A549 (cell line): ENCODE measurements around the gene GRK6. TPM values are rescaled to one million over a fixed set of nuclear protein-coding genes. Genes with fewer than 3 reads are reported as not detected.

Experiments
- ATAC-seq, 2 experiments: fragments of 200-7000 bp in 1 of 2; fragments of >200 bp in 1 of 2; cut with Nextera tagmentation in 1 of 2; cut with Tn5 transposase in 1 of 2; 3 replicates each; pipeline versions ENCODE4 v1.8.0 to v1.9.1; 2018 to 2020; ENCODE audit warnings: mild to moderate bottlenecking in 1 of 2, moderate library complexity in 1 of 2
- CTCF ChIA-PET: fragments of 300-600 bp; sonication (Branson Sonifier 250); formaldehyde crosslinking; extraction: SDS; loops from one replicate; lab custom pipeline; 2021; ENCODE audit warnings: antibody characterized with exemption, inconsistent platforms; lab: Yijun Ruan, JAX
- POLR2A ChIA-PET: fragments of 350-600 bp; formaldehyde crosslinking; extraction: SDS; loops from one replicate; lab custom pipeline; 2021; ENCODE audit warnings: antibody characterized with exemption, inconsistent platforms; lab: Yijun Ruan, JAX
- DNase-seq, 2 experiments: peaks; one replicate each; pipeline versions ENCODE4 v3.0.0 to v3.0.0-alpha.2; 2011 to 2016; ENCODE audit warnings: low read depth in 1 of 2, low spot score in 1 of 2
- FAIRE-seq: peaks from 2 replicates; lab custom pipeline; 2011; peaks lifted over from hg19 to GRCh38; lab: Jason Lieb, UNC
- H3K27ac ChIP-seq, 2 experiments: fragments of >200 bp; sonication (Bioruptor Twin); formaldehyde crosslinking; 3 replicates each; pipeline ENCODE4 v1.5.1; 2016 to 2017
- H3K4me1 ChIP-seq: fragments of >200 bp; sonication (Bioruptor Twin); formaldehyde crosslinking; 3 replicates; pipeline ENCODE4 v1.6.1; 2016
- H3K4me2 ChIP-seq: fragments of >200 bp; sonication (Bioruptor Twin); formaldehyde crosslinking; 3 replicates; pipeline ENCODE4 v1.6.1; 2016
- H3K4me3 ChIP-seq: fragments of >200 bp; sonication (Bioruptor Twin); formaldehyde crosslinking; 3 replicates; pipeline ENCODE4 v1.5.1; 2016
- H3K9me3 ChIP-seq: fragments of >200 bp; sonication (Bioruptor Twin); formaldehyde crosslinking; 3 replicates; pipeline ENCODE4 v1.6.1; 2016
- CBX8 ChIP-seq: fragments of 200-600 bp; sonication (generic); IDR thresholded peaks from 2 replicates; pipeline ENCODE4 v1.6.1; 2016
- CEBPB ChIP-seq, 2 experiments: fragments of >200 bp in 1 of 2; sonication (Bioruptor Twin) in 1 of 2; formaldehyde crosslinking in 1 of 2; IDR thresholded peaks; 2 replicates each; pipeline ENCODE4 v1.6.1; 2012 to 2016
- CHD4 ChIP-seq: fragments of 200-600 bp; sonication (generic); IDR thresholded peaks from 2 replicates; pipeline ENCODE4 v1.6.1; 2016; ENCODE audit warnings: antibody characterized with exemption, mild to moderate bottlenecking, borderline replicate concordance
- E2F6 ChIP-seq: IDR thresholded peaks from 2 replicates; pipeline ENCODE4 v1.6.1; 2012; ENCODE audit warnings: low read depth, borderline replicate concordance
- EHF ChIP-seq: fragments of 250-450 bp; sonication (Bioruptor Pico); IDR thresholded peaks from 2 replicates; pipeline ENCODE4 v1.5.0; 2020; ENCODE audit warnings: mild to moderate bottlenecking
- ELK1 ChIP-seq: fragments of 150-350 bp; IDR thresholded peaks from 2 replicates; pipeline ENCODE4 v1.6.1; 2014; ENCODE audit warnings: low read depth, mild to moderate bottlenecking, low read length
- FOSB ChIP-seq: fragments of 250-450 bp; sonication (Bioruptor Pico); IDR thresholded peaks from 2 replicates; pipeline ENCODE4 v1.5.0; 2020; ENCODE audit warnings: mild to moderate bottlenecking, moderate library complexity
- HDAC2 ChIP-seq: fragments of 200-600 bp; sonication (generic); IDR thresholded peaks from 2 replicates; pipeline ENCODE4 v1.6.1; 2016
- HES2 ChIP-seq: fragments of >200 bp; sonication (Bioruptor Twin); formaldehyde crosslinking; IDR thresholded peaks from 2 replicates; pipeline ENCODE4 v1.6.1; 2016
- KDM5A ChIP-seq: fragments of 200-600 bp; sonication (generic); IDR thresholded peaks from 2 replicates; pipeline ENCODE4 v1.6.1; 2016; ENCODE audit warnings: antibody characterized with exemption, mild to moderate bottlenecking
- MAZ ChIP-seq: fragments of 150-350 bp; IDR thresholded peaks from 2 replicates; pipeline ENCODE4 v1.6.1; 2014; ENCODE audit warnings: antibody characterized with exemption, low read depth, low read length, borderline replicate concordance
- PHF8 ChIP-seq: fragments of 200-600 bp; sonication (generic); IDR thresholded peaks from 2 replicates; pipeline ENCODE4 v1.6.1; 2016; ENCODE audit warnings: low read depth, mild to moderate bottlenecking, antibody characterized with exemption, moderate library complexity, borderline replicate concordance
- POLR2A ChIP-seq: IDR thresholded peaks from 2 replicates; pipeline ENCODE4 v1.6.1; 2012; ENCODE audit warnings: mild to moderate bottlenecking, low read length
- POLR2AphosphoS2 ChIP-seq: conservative IDR thresholded peaks from 2 replicates; pipeline ENCODE4 v1.6.1; 2012; ENCODE audit warnings: low read length, improper control_type of control experiment, inconsistent platforms
- RNF2 ChIP-seq: fragments of 200-600 bp; sonication (generic); IDR thresholded peaks from 2 replicates; pipeline ENCODE4 v1.6.1; 2016; ENCODE audit warnings: low read depth, mild to moderate bottlenecking, antibody characterized with exemption, moderate library complexity, borderline replicate concordance
- SREBF2 ChIP-seq: fragments of 450-650 bp; IDR thresholded peaks from 2 replicates; pipeline ENCODE4 v1.6.1; 2014; ENCODE audit warnings: mild to moderate bottlenecking, moderate library complexity
- TFCP2L1 ChIP-seq: fragments of 250-450 bp; sonication (Bioruptor Pico); IDR thresholded peaks from 2 replicates; pipeline ENCODE4 v1.5.0; 2021; ENCODE audit warnings: mild to moderate bottlenecking
- USF2 ChIP-seq: fragments of 450-650 bp; IDR thresholded peaks from 2 replicates; pipeline ENCODE4 v1.6.1; 2014; ENCODE audit warnings: antibody characterized with exemption
- ZNF302 ChIP-seq: fragments of 250-450 bp; sonication (Bioruptor Pico); IDR thresholded peaks from 2 replicates; pipeline ENCODE4 v1.9.0; 2021; ENCODE audit warnings: inconsistent platforms, mild to moderate bottlenecking, moderate library complexity
- ZSCAN20 ChIP-seq: fragments of 250-450 bp; sonication (Bioruptor Pico); IDR thresholded peaks from 2 replicates; pipeline ENCODE4 v1.8.0; 2022; ENCODE audit warnings: mild to moderate bottlenecking, moderate library complexity
- WGBS: methylation state at CpG from one replicate; pipeline ENCODE4 v1.1.6; 2017; ENCODE audit errors: missing lambda C conversion rate; 5-methylcytosine and 5-hydroxymethylcytosine counted together
- polyA plus RNA-seq, 4 experiments: library from polyadenylated mRNA; depleted of rRNA in 3 of 4; stranded (reverse); fragments of >200 nt; fragmentation: RNase III in 1 of 4; extraction: RNeasy Plus Mini Kit Qiagen cat#74134 plus additional on column Dnase treatment in 1 of 4; gene quantifications; 2 replicates in 3 of 4; 3 replicates in 1 of 4; pipeline ENCODE4 v1.2.3, GENCODE V29; 2011 to 2017

GRK6 gene
- polyA plus RNA-seq, 2 of the 4 experiments (the other 2 are of a cell fraction), result 20.1 to 28.8 TPM

GRCh38 chr5:177392765-177393164, 33.7 kb upstream of the GRK6 start:
- Histone ChIP-seq H3K4me3 (no peak overlapping the region), H3K4me1 (peaks cover 18% of the 10 kb centered on the region), H3K27ac (no peak overlapping the region), H3K4me2 (no peak overlapping the region), H3K9me3 (no peaks in the 10 kb centered on the region)
- CTCF ChIA-PET, result interaction anchor here (0.8 to 43.1 kb wide), 6 partner anchors 6 to 279 kb away, joined by 3 to 1107 read pairs (median 182); partner anchors contain the start of genes F12, PDLIM7, PFN3 and PRR7
- WGBS, result 43% methylated on average over 3 of the region's 5 CpGs
- FAIRE-seq (no peak), ATAC-seq (no peak), DNase-seq (no peak)
- TF ChIP-seq SREBF2 (no peak), USF2 (no peak), RNF2 (no peak), KDM5A (no peak), FOSB (CRISPR knock-in tag) (no peak), HES2 (no peak)
- POLR2A ChIA-PET, result no interaction called here

- Histone ChIP-seq H3K4me3 (no peak overlapping the region), H3K27ac (no peak overlapping the region), H3K4me2 (no peak overlapping the region), H3K9me3 (no peaks in the 10 kb centered on the region), H3K4me1 (peaks cover 18% of the 10 kb centered on the region)
- POLR2A ChIA-PET, result interaction anchor here (0.6 kb wide), 1 partner anchor 22 kb away, joined by 3 read pairs; no protein-coding TSS in a partner anchor
- FAIRE-seq (no peak), DNase-seq (no peak), ATAC-seq (no peak)
- CTCF ChIA-PET, result interaction anchor here (0.8 to 43.1 kb wide), 6 partner anchors 5 to 279 kb away, joined by 3 to 1107 read pairs (median 182); partner anchors contain the start of genes F12, PDLIM7, PFN3 and PRR7
- 52% methylated on average over 1 of the region's 1 CpG for WGBS
- TF ChIP-seq E2F6 (no peak), POLR2AphosphoS2 (no peak), SREBF2 (no peak), HDAC2 (no peak), TFCP2L1 (CRISPR knock-in tag) (no peak), ELK1 (no peak), USF2 (no peak), CHD4 (no peak), POLR2A (no peak), ZNF302 (CRISPR knock-in tag) (no peak), ZSCAN20 (CRISPR knock-in tag) (no peak), PHF8 (no peak)
Measured at GRCh38 chr5:177393206-177393765, 33.2 kb upstream of the GRK6 start.

- CTCF ChIA-PET, result interaction anchor here (1.3 to 43.1 kb wide), 5 partner anchors 4 to 280 kb away, joined by 3 to 1107 read pairs (median 359); partner anchors contain the start of genes F12, PFN3, PRR7 and SLC34A1
- POLR2A ChIA-PET, result interaction anchor here (0.6 kb wide), 1 partner anchor 21 kb away, joined by 3 read pairs; no protein-coding TSS in a partner anchor
- Histone ChIP-seq H3K4me1 (peaks cover 14% of the 10 kb centered on the region), H3K9me3 (no peaks in the 10 kb centered on the region), H3K27ac (no peak overlapping the region), H3K4me2 (no peak overlapping the region), H3K4me3 (no peak overlapping the region)
- DNase-seq (no peak), ATAC-seq (no peak), FAIRE-seq (no peak)
- no peak for TF ChIP-seq CEBPB (IDR thresholded peaks at IDR 0.05)
- TF ChIP-seq USF2, result no peak
- TF ChIP-seq ZNF302 (CRISPR knock-in tag), result no peak
- TF ChIP-seq E2F6, result no peak
- no peak for TF ChIP-seq CBX8
- no peak for TF ChIP-seq EHF (CRISPR knock-in tag)
- no peak for TF ChIP-seq MAZ
- WGBS, result 49% methylated on average over 5 of the region's 5 CpGs
Measured at GRCh38 chr5:177393990-177394389, 32.5 kb upstream of the GRK6 start.
